IPS-18a (cell line): ENCODE results near the gene SLC9A9.

ENCODE experiments used
- H3K27ac ChIP-seq: one replicate; pipeline ENCODE4 v1.5.1; 2013; ENCODE audit warnings: low read length
- H3K27me3 ChIP-seq: one replicate; pipeline ENCODE4 v1.6.1; 2013; ENCODE audit warnings: mild to moderate bottlenecking, low read length; ENCODE audit not compliant: control insufficient read depth, insufficient read depth
- H3K36me3 ChIP-seq: one replicate; pipeline ENCODE4 v1.6.1; 2013; ENCODE audit warnings: low read depth, low read length; ENCODE audit not compliant: control insufficient read depth
- H3K4me1 ChIP-seq: one replicate; pipeline ENCODE4 v1.6.1; 2013; ENCODE audit warnings: low read depth, low read length; ENCODE audit not compliant: control insufficient read depth
- H3K4me3 ChIP-seq: one replicate; pipeline ENCODE4 v1.5.1; 2013; ENCODE audit warnings: low read length
- H3K9ac ChIP-seq: one replicate; pipeline ENCODE4 v1.6.1; 2013; ENCODE audit warnings: mild to moderate bottlenecking, low read length, moderate library complexity
- H3K9me3 ChIP-seq: one replicate; pipeline ENCODE4 v1.6.1; 2013; ENCODE audit warnings: low read depth, low read length; ENCODE audit not compliant: control insufficient read depth

The SLC9A9 gene

GRCh38 chr3:143751643-143752178 is 96.6 kb downstream of the SLC9A9 start:
- Histone ChIP-seq H3K4me1 (no peaks in the 10 kb centered on the region), H3K4me3 (no peak overlapping the region), H3K36me3 (no peaks in the 10 kb centered on the region), H3K27me3 (no peaks in the 10 kb centered on the region), H3K9ac (no peak overlapping the region), H3K27ac (no peak overlapping the region), H3K9me3 (no peaks in the 10 kb centered on the region)

DNA sequence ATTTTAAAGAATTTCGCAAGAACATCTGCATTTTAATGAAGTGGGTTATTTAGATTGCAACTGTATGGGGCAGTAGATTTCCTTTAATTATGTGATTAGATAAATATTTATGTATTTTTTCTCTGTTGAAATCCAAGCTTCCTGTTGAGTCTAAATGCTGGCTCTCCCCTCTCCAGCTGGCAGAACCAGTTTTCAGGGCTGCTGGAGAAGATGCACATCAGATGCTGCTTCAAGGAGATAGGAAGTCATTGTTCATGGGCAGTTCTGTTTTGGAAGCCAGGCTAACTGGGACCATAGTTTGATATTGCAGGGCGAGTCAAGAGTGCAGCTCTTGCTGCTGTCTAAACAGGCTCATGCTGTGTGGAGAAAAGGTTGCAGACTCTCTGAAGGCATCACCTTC is 97.4 kb downstream of the SLC9A9 start:
- Histone ChIP-seq H3K27me3 (no peaks in the 10 kb centered on the region), H3K27ac (no peak overlapping the region)

GRCh38 chr3:143749926-143750325 is 98.3 kb downstream of the SLC9A9 start:
- no peak overlapping the region for H3K9ac ChIP-seq
- no peaks in the 10 kb centered on the region for H3K36me3 ChIP-seq
- H3K27me3 ChIP-seq: no peaks in the 10 kb centered on the region

More for the DNA sequence above, 97.4 kb downstream of the SLC9A9 start:
- Histone ChIP-seq H3K36me3 (no peaks in the 10 kb centered on the region), H3K9ac (no peak overlapping the region), H3K4me3 (no peak overlapping the region), H3K4me1 (no peaks in the 10 kb centered on the region), H3K9me3 (no peaks in the 10 kb centered on the region)

GRCh38 chr3:143737065-143737464 is 111.2 kb downstream of the SLC9A9 start:
- Histone ChIP-seq H3K4me1 (no peaks in the 10 kb centered on the region), H3K9me3 (no peaks in the 10 kb centered on the region), H3K27ac (no peak overlapping the region), H3K4me3 (no peak overlapping the region), H3K36me3 (no peaks in the 10 kb centered on the region), H3K27me3 (no peaks in the 10 kb centered on the region), H3K9ac (no peak overlapping the region)

More at GRCh38 chr3:143749926-143750325, 98.3 kb downstream of the SLC9A9 start:
- Histone ChIP-seq H3K27ac (no peak overlapping the region), H3K4me1 (no peaks in the 10 kb centered on the region), H3K9me3 (no peaks in the 10 kb centered on the region), H3K4me3 (no peak overlapping the region)

DNA sequence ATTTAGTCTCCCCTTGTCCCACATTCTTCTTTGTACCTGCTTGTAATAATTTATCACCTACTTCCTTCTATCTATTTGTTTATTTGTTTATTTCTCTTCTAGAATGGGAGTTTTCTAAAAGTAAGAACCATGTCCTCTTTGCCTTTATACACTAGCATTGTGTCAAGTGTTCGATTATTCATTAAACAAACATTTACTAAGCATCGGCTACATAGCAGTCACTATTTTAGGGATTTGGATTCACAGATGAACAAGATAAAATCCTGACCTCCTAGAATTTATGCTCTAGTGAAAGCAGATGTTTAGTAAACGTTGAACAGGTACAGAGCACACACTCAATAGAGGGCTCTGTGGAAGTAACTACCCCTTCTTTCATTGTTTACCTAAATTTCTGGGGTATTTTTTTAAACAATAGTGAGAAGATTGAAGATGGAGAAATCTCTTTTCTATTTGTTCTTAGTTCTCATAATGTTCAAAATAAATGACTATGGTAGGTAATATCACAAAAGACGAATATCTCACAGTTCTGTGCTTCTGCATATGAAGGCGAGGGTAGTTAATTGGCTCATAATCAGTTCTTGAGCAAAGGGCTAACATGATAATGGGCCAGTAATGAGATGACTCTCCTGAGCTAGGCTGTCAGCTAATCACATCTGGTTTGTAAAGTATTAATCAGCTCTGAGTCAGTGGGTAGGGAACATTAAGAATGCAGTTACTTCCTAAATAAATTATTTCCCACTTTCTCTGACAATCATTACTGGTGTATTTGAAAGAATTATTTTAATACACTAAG is 111.9 kb downstream of the SLC9A9 start:
- Histone ChIP-seq H3K27me3 (no peaks in the 10 kb centered on the region), H3K4me3 (no peak overlapping the region), H3K9ac (no peak overlapping the region), H3K9me3 (no peaks in the 10 kb centered on the region), H3K27ac (no peak overlapping the region), H3K36me3 (no peaks in the 10 kb centered on the region), H3K4me1 (no peaks in the 10 kb centered on the region)

- Histone ChIP-seq H3K9me3 (no peaks in the 10 kb centered on the region), H3K27me3 (no peaks in the 10 kb centered on the region), H3K36me3 (no peaks in the 10 kb centered on the region), H3K4me3 (no peak overlapping the region), H3K9ac (no peak overlapping the region), H3K4me1 (no peaks in the 10 kb centered on the region), H3K27ac (no peak overlapping the region)
Measured at GRCh38 chr3:143731776-143732175, 116.5 kb downstream of the SLC9A9 start.

DNA sequence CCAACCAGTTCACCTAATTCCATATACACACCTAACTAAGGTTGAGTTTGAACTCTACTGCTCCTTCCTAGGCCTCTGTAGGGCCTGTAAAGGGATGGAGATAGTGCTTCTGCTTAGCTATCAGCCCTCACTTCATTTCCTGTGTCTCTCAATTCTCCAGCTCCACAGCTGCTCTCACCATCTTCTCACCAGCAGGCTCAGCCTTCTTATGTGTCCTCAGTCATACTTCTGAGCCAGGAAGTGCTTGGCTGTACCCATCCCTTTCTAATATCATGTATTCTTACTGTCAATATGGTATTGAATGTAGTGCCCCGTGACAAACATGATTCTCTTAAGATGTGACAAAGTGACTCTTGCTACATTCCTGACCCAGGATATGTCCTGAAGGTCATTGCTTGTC is 116.9 kb downstream of the SLC9A9 start:
- no peaks in the 10 kb centered on the region for H3K4me1 ChIP-seq
- H3K9me3 ChIP-seq: no peaks in the 10 kb centered on the region
- H3K4me3 ChIP-seq: no peak overlapping the region
- H3K9ac ChIP-seq: no peak overlapping the region
- H3K36me3 ChIP-seq: no peaks in the 10 kb centered on the region
- no peak overlapping the region for H3K27ac ChIP-seq
- H3K27me3 ChIP-seq: no peaks in the 10 kb centered on the region

DNA sequence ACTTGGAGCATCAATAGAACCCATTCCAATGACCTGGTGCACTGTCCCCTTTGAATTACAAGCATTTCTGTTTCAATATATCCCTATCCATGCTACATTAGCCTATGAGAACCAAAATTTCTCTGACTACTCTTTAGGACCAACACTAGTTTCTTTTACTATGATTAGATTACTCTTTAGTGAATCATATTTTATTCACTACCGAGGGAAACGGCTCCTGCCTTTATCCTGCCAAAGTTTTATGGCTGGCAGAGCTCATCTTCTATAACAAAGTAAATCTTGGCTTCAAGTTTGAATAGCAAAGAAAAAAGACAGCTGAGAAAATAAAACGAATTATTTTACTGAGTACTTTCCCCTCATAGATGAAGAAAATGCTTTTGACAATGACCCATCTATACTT is 120.9 kb downstream of the SLC9A9 start:
- no peaks in the 10 kb centered on the region for H3K27me3 ChIP-seq
- H3K36me3 ChIP-seq: no peaks in the 10 kb centered on the region
- no peak overlapping the region for H3K9ac ChIP-seq
- no peaks in the 10 kb centered on the region for H3K4me1 ChIP-seq
- H3K4me3 ChIP-seq: no peak overlapping the region
- no peaks in the 10 kb centered on the region for H3K9me3 ChIP-seq
- H3K27ac ChIP-seq: no peak overlapping the region

DNA sequence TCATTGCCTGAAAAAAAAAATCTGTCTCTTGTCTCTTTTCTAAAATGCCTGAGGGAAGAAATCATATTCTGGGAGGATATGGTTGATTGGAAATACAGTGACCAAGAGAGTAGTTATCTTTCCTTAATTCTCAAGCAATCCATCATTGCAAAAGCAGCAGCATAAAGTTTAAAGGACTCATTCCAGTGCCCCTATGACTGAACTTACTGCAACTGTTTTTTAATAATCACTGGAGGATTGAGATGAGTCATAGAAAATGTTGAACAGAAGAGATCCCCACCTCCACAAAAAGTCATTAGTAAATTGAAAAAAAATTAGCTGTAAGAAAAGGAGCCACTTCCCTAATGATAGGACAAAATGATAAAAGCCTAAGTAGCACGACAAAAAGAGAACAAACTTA is 121.5 kb downstream of the SLC9A9 start:
- Histone ChIP-seq H3K4me3 (no peak overlapping the region), H3K9ac (no peak overlapping the region), H3K27me3 (no peaks in the 10 kb centered on the region), H3K27ac (no peak overlapping the region), H3K9me3 (no peaks in the 10 kb centered on the region), H3K4me1 (no peaks in the 10 kb centered on the region), H3K36me3 (no peaks in the 10 kb centered on the region)

DNA sequence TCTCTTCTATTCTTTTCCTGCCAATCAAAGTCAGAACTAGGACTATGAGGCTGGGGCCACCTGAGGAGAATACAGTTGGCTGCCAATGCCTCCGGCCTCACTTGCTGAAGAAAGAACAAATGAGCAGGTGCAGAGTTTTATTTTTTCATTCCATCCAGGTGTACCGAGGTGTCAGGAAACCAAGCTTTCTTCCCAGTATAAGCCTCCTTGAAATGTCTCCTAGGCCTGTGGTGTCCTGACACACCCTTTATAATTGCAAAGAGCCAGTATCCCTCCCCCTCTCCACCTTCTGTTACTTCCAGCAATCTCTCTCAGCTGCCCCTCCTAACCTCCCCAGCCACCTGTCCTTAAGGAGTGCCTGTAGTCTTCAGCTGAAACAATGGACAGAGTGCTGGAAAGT is 127.9 kb downstream of the SLC9A9 start:
- Histone ChIP-seq H3K4me3 (no peak overlapping the region), H3K9ac (no peak overlapping the region), H3K9me3 (no peaks in the 10 kb centered on the region), H3K27ac (no peak overlapping the region), H3K36me3 (no peaks in the 10 kb centered on the region), H3K27me3 (no peaks in the 10 kb centered on the region), H3K4me1 (no peaks in the 10 kb centered on the region)

DNA sequence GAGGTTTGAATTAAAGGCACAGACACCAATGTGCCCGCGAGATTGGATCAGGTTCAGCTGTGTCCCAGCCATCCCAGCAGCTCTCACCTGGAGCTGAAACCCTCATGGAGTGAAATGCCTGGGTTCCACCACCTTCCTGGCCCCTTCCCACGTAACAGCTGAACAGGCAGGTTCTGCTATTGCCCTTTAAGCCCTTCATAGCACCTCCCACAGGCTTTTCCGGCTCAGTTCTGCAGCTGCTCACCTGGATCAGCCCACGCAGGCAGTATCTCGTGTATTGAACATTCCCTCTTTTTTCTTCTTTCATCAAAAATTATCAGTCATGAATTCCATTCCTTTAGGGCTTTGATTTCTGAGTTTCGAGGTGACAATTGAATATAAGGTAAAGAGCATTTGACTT is 129.8 kb downstream of the SLC9A9 start:
- Histone ChIP-seq H3K27ac (no peak overlapping the region), H3K4me1 (no peaks in the 10 kb centered on the region), H3K4me3 (no peak overlapping the region), H3K27me3 (no peaks in the 10 kb centered on the region), H3K9me3 (no peaks in the 10 kb centered on the region), H3K9ac (no peak overlapping the region), H3K36me3 (no peaks in the 10 kb centered on the region)

DNA sequence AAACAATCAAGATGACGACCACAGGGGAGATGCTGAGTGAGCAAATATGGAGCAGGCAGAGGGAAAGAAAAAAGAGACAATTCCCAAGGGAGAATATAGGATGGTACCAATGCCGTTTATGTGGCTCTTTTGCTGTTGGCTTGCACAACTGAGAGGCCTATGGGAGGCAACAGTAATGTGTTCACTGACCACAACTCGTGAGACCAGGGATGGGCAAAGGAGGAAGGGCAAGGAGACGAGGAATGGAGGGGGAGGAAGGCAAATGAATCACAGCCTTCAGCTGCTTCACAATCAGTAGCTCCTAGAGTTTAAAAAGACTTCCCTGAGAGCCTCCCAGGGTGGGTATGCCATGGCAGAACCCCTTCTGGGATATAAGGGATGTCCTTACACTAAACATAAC is 131.5 kb downstream of the SLC9A9 start:
- no peak overlapping the region for H3K27ac ChIP-seq
- no peak overlapping the region for H3K9ac ChIP-seq
- no peaks in the 10 kb centered on the region for H3K9me3 ChIP-seq
- H3K27me3 ChIP-seq: no peaks in the 10 kb centered on the region
- no peaks in the 10 kb centered on the region for H3K4me1 ChIP-seq
- no peak overlapping the region for H3K4me3 ChIP-seq
- no peaks in the 10 kb centered on the region for H3K36me3 ChIP-seq
